CD4-positive, CD25-positive, alpha-beta regulatory T cell (primary cell): ENCODE results near the gene CACNA2D3. TPM values are rescaled to one million over a fixed set of nuclear protein-coding genes. Genes with fewer than 3 reads are reported as not detected.
A peak's percentile ranks its signal among the peaks of the same experiment; 100 is the strongest.

Source experiments
- ATAC-seq, 2 donors: fragments of 150-1000 bp; cut with Tn5 transposase; one replicate each; pipeline ENCODE4 v1.10.0; 2021; ENCODE audit warnings: low read depth in 2 of 2, moderate number of reproducible peaks in 2 of 2, moderate library complexity in 1 of 2
- DNase-seq, 3 donors: peaks; one replicate each; pipeline versions ENCODE4 v3.0.0 to v3.0.0-alpha.2; 2012 to 2022; ENCODE audit warnings: mixed read lengths in 1 of 3
- H3K27ac ChIP-seq: one replicate; pipeline ENCODE4 v1.7.0; 2013; ENCODE audit warnings: mild to moderate bottlenecking, low read length; ENCODE audit not compliant: insufficient read depth, poor library complexity, severe bottlenecking
- H3K27me3 ChIP-seq: one replicate; pipeline ENCODE4 v1.7.0; 2013; ENCODE audit warnings: low read length; ENCODE audit not compliant: control insufficient read depth, insufficient read depth
- H3K36me3 ChIP-seq: one replicate; pipeline ENCODE4 v1.7.0; 2013; ENCODE audit warnings: mild to moderate bottlenecking, low read length, moderate library complexity; ENCODE audit not compliant: control insufficient read depth, insufficient read depth
- H3K4me1 ChIP-seq: 2 replicates; pipeline ENCODE4 v1.7.0; 2013; ENCODE audit warnings: mild to moderate bottlenecking, low read length; ENCODE audit not compliant: insufficient read depth, control insufficient read depth, poor library complexity, severe bottlenecking
- H3K4me3 ChIP-seq: one replicate; pipeline ENCODE4 v1.7.0; 2013; ENCODE audit warnings: low read depth, mild to moderate bottlenecking, low read length, moderate library complexity
- H3K9me3 ChIP-seq, 2 experiments: 1 replicate in 1 of 2; 2 replicates in 1 of 2; pipeline ENCODE4 v1.7.0; 2013; ENCODE audit warnings: low read length in 2 of 2, mild to moderate bottlenecking in 1 of 2, moderate library complexity in 1 of 2; ENCODE audit not compliant: control insufficient read depth in 2 of 2
- H3K27ac Mint-ChIP-seq, 3 donors: one replicate each; pipeline ENCODE4 v1.8.0; 2020 to 2022; ENCODE audit warnings: mild to moderate bottlenecking in 3 of 3, mixed read lengths in 3 of 3, moderate library complexity in 2 of 3
- H3K27me3 Mint-ChIP-seq: one replicate; pipeline ENCODE4 v1.8.0; 2022; ENCODE audit warnings: mild to moderate bottlenecking, mixed read lengths
- H3K36me3 Mint-ChIP-seq: one replicate; pipeline ENCODE4 v1.8.0; 2020; ENCODE audit warnings: mixed read lengths
- H3K4me1 Mint-ChIP-seq, 4 donors: one replicate each; pipeline ENCODE4 v1.8.0; 2020 to 2022; ENCODE audit warnings: mixed read lengths in 4 of 4, mild to moderate bottlenecking in 1 of 4
- H3K4me3 Mint-ChIP-seq, 4 donors: one replicate each; pipeline ENCODE4 v1.8.0; 2020 to 2022; ENCODE audit warnings: mild to moderate bottlenecking in 4 of 4, mixed read lengths in 4 of 4, moderate library complexity in 3 of 4
- H3K9me3 Mint-ChIP-seq, 7 donors: one replicate each; pipeline ENCODE4 v1.8.0; 2020 to 2022; ENCODE audit warnings: mixed read lengths in 7 of 7, mild to moderate bottlenecking in 3 of 7, moderate library complexity in 2 of 7
- polyA plus RNA-seq, 4 donors: library from polyadenylated mRNA; unstranded; fragments of 300-500 nt; fragmentation: Illumina TruSeq; gene quantifications; one replicate each; pipeline ENCODE4 v1.2.3, GENCODE V29; 2021
- total RNA-seq: library from RNA; stranded (reverse); gene quantifications from one replicate; pipeline ENCODE4 v1.2.3, GENCODE V29; 2022

Gene CACNA2D3
- total and polyA plus RNA-seq, 5 donors from 2014 or later, result not detected

GRCh38 chr3:54863786-54864185 is 741.4 kb downstream of the CACNA2D3 start:
- ATAC-seq (no peak), DNase-seq (no peak)
- Histone ChIP-seq H3K9me3 (no peaks in the 10 kb centered on the region), H3K4me1 (no peaks in the 10 kb centered on the region), H3K27me3 (no peaks in the 10 kb centered on the region), H3K4me3 (no peak overlapping the region), H3K36me3 (no peaks in the 10 kb centered on the region), H3K27ac (no peak overlapping the region)
- no peak overlapping the region for H3K4me3 Mint-ChIP-seq
- H3K4me1 Mint-ChIP-seq, result no peaks in the 10 kb centered on the region
- no peak overlapping the region for H3K27ac Mint-ChIP-seq
- no peaks in the 10 kb centered on the region for H3K36me3 Mint-ChIP-seq
- peaks cover 0 to 2% (median 0%) of the 10 kb centered on the region in 7 donors for H3K9me3 Mint-ChIP-seq
- no peaks in the 10 kb centered on the region for H3K27me3 Mint-ChIP-seq

- no peaks in the 10 kb centered on the region for H3K36me3 Mint-ChIP-seq
- ATAC-seq (no peak), DNase-seq (no peak)
- no peaks in the 10 kb centered on the region for H3K27me3 ChIP-seq
- H3K27ac ChIP-seq, result no peak overlapping the region
- peaks cover 0 to 2% (median 0%) of the 10 kb centered on the region in 7 donors for H3K9me3 Mint-ChIP-seq
- H3K9me3 ChIP-seq, result no peaks in the 10 kb centered on the region
- H3K27me3 Mint-ChIP-seq, result no peaks in the 10 kb centered on the region
- H3K4me3 Mint-ChIP-seq, result no peak overlapping the region
- no peak overlapping the region for H3K27ac Mint-ChIP-seq
- H3K36me3 ChIP-seq, result no peaks in the 10 kb centered on the region
- H3K4me1 ChIP-seq, result no peaks in the 10 kb centered on the region
- no peak overlapping the region for H3K4me3 ChIP-seq
- no peaks in the 10 kb centered on the region for H3K4me1 Mint-ChIP-seq
These were observed 743.0 kb downstream of the CACNA2D3 start for GRCh38 chr3:54865316-54865715.

- no peaks in the 10 kb centered on the region for H3K27me3 ChIP-seq
- ATAC-seq (no peak), DNase-seq (no peak)
- H3K36me3 ChIP-seq, result no peaks in the 10 kb centered on the region
- H3K27ac ChIP-seq, result no peak overlapping the region
- no peaks in the 10 kb centered on the region for H3K9me3 ChIP-seq
- H3K4me1 ChIP-seq, result no peaks in the 10 kb centered on the region
- Mint-ChIP-seq H3K36me3 (no peaks in the 10 kb centered on the region), H3K9me3 (no peaks in the 10 kb centered on the region), H3K4me1 (no peaks in the 10 kb centered on the region), H3K27me3 (no peaks in the 10 kb centered on the region), H3K4me3 (no peak overlapping the region), H3K27ac (no peak overlapping the region)
- no peak overlapping the region for H3K4me3 ChIP-seq
These were observed 743.9 kb downstream of the CACNA2D3 start for GRCh38 chr3:54866251-54866650.

- Histone ChIP-seq H3K27me3 (no peaks in the 10 kb centered on the region), H3K27ac (no peak overlapping the region)
- H3K27me3 Mint-ChIP-seq, result no peaks in the 10 kb centered on the region
These were observed 748.1 kb downstream of the CACNA2D3 start for GRCh38 chr3:54870423-54870822.

GRCh38 chr3:54871867-54872266 is 749.5 kb downstream of the CACNA2D3 start:
- Histone ChIP-seq H3K36me3 (no peaks in the 10 kb centered on the region), H3K27me3 (no peaks in the 10 kb centered on the region), H3K4me3 (no peak overlapping the region), H3K4me1 (no peaks in the 10 kb centered on the region), H3K9me3 (no peaks in the 10 kb centered on the region), H3K27ac (no peak overlapping the region)
- H3K27me3 Mint-ChIP-seq, result no peaks in the 10 kb centered on the region
- H3K9me3 Mint-ChIP-seq, result peaks cover 0 to 5% (median 1%) of the 10 kb centered on the region in 7 donors
- peak overlapping the region in 1 of 3 donors; percentile 7 for H3K27ac Mint-ChIP-seq
- ATAC-seq, result no peak
- no peak for DNase-seq
- H3K36me3 Mint-ChIP-seq, result no peaks in the 10 kb centered on the region
- no peak overlapping the region for H3K4me3 Mint-ChIP-seq
- H3K4me1 Mint-ChIP-seq, result no peaks in the 10 kb centered on the region

More at GRCh38 chr3:54870423-54870822, 748.1 kb downstream of the CACNA2D3 start:
- H3K4me1 ChIP-seq, result no peaks in the 10 kb centered on the region
- DNase-seq, result no peak
- Mint-ChIP-seq H3K27ac (no peak overlapping the region), H3K4me1 (no peaks in the 10 kb centered on the region), H3K9me3 (peaks cover 0 to 3% (median 0%) of the 10 kb centered on the region in 7 donors), H3K36me3 (no peaks in the 10 kb centered on the region), H3K4me3 (no peak overlapping the region)
- ATAC-seq, result no peak
- no peak overlapping the region for H3K4me3 ChIP-seq
- H3K36me3 ChIP-seq, result no peaks in the 10 kb centered on the region
- H3K9me3 ChIP-seq, result no peaks in the 10 kb centered on the region

GRCh38 chr3:54873059-54874010 is 751.0 kb downstream of the CACNA2D3 start:
- Histone ChIP-seq H3K9me3 (no peaks in the 10 kb centered on the region), H3K27me3 (no peaks in the 10 kb centered on the region), H3K4me3 (no peak overlapping the region), H3K4me1 (no peaks in the 10 kb centered on the region), H3K27ac (no peak overlapping the region), H3K36me3 (no peaks in the 10 kb centered on the region)
- H3K4me3 Mint-ChIP-seq, result peak overlapping the region in 1 of 4 donors; percentile 3
- peaks cover 0 to 5% (median 2%) of the 10 kb centered on the region in 7 donors for H3K9me3 Mint-ChIP-seq
- DNase-seq, result no peak
- ATAC-seq, result no peak
- H3K4me1 Mint-ChIP-seq, result no peaks in the 10 kb centered on the region
- H3K27ac Mint-ChIP-seq, result peak overlapping the region in 1 of 3 donors; percentile 11
- no peaks in the 10 kb centered on the region for H3K36me3 Mint-ChIP-seq
- H3K27me3 Mint-ChIP-seq, result no peaks in the 10 kb centered on the region

- Mint-ChIP-seq H3K27ac (no peak overlapping the region), H3K4me1 (no peaks in the 10 kb centered on the region), H3K9me3 (peaks cover 1 to 5% (median 2%) of the 10 kb centered on the region in 7 donors), H3K36me3 (no peaks in the 10 kb centered on the region), H3K4me3 (no peak overlapping the region), H3K27me3 (no peaks in the 10 kb centered on the region)
- H3K4me3 ChIP-seq, result no peak overlapping the region
- ATAC-seq, result no peak
- H3K27ac ChIP-seq, result no peak overlapping the region
- no peaks in the 10 kb centered on the region for H3K4me1 ChIP-seq
- H3K27me3 ChIP-seq, result no peaks in the 10 kb centered on the region
- H3K36me3 ChIP-seq, result no peaks in the 10 kb centered on the region
- H3K9me3 ChIP-seq, result no peaks in the 10 kb centered on the region
- DNase-seq, result no peak
These were observed 752.6 kb downstream of the CACNA2D3 start for GRCh38 chr3:54874816-54875556.
